Measurements from ENCODE around the gene ZNF398.

The ZNF398 gene

DNA sequence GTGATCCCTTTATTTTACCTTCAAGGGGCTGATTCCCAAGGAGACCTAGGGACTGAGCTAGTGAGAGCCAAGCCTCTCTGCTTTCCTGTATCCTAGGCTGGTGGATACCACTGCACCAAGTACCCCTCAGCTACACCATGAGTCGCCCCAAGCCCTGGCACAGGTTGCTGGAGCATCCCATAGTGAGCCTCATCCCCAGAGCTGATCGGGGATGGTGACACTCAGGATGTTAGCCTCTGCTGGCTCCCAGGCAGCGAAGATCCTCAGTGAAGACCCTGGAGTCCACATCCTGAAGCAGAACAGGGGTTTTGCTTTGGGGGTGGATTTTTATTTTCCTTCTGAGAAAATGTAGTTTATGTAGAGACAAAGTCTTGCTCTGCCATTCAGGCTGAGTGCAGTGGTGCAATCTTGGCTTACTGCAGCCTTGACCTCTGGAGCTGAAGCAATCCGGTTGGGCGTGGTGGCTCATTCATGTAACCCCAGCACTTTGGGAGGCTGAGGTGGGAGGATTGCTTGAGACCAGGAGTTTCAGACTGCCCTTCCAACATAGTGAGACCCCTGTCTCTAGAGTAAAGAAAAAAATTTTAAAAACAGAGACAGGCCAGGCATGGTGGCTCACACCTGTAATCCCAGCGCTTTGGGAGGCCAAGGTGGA lies 79.7 kb downstream of the ZNF398 start:
- no peak overlapping the region for H2BK12ac ChIP-seq (ENCODE audit: low read length in 2 of 2)
- H3K18ac ChIP-seq (ENCODE audit: low read depth in 1 of 2, low read length in 2 of 2): no peak overlapping the region
- 72% methylated on average over 6 of the region's 6 CpGs for WGBS
- H3K36me3 ChIP-seq (ENCODE audit: control insufficient read depth in 1 of 2, insufficient read depth in 2 of 2, low read depth in 1 of 2, low read length in 2 of 2): peaks cover 29 to 43% of the 10 kb centered on the region in 2 experiments
- no peak overlapping the region for H2BK5ac ChIP-seq (ENCODE audit: low read depth, low read length, poor library complexity, severe bottlenecking)
- no peaks in the 10 kb centered on the region for H3K27me3 ChIP-seq (ENCODE audit: control insufficient read depth in 1 of 2, insufficient read depth in 1 of 2, low read length in 2 of 2)
- H3K14ac ChIP-seq (ENCODE audit: low read length in 2 of 2): no peak overlapping the region
- no peak for DNase-seq
- H2BK15ac ChIP-seq (ENCODE audit: low read depth, poor library complexity, severe bottlenecking): no peak overlapping the region
- H4K8ac ChIP-seq (ENCODE audit: low read length): no peak overlapping the region
- no peak overlapping the region for H3K23ac ChIP-seq (ENCODE audit: low read length in 2 of 2)
- no peak overlapping the region for H3K9ac ChIP-seq (ENCODE audit: low read length)
- H3K4ac ChIP-seq (ENCODE audit: low read depth in 1 of 2, low read length in 2 of 2): no peak overlapping the region
- H3K27ac ChIP-seq (ENCODE audit: low read length, poor library complexity, severe bottlenecking): no peak overlapping the region
- no peak overlapping the region for H2AK5ac ChIP-seq (ENCODE audit: low read length, severe bottlenecking)
- peaks cover 18% of the 10 kb centered on the region for H3K79me1 ChIP-seq (replicated peaks; ENCODE audit: low read length, poor library complexity, severe bottlenecking)
- no peak overlapping the region for H2AFZ ChIP-seq (ENCODE audit: low read depth, low read length)
- no peak overlapping the region for H3K4me2 ChIP-seq (ENCODE audit: low read length, poor library complexity, severe bottlenecking)
- no peak overlapping the region for H2BK120ac ChIP-seq (ENCODE audit: low read depth, low read length)
- no peak overlapping the region for H4K91ac ChIP-seq (ENCODE audit: low read length)
- H3K4me3 ChIP-seq (ENCODE audit: insufficient read depth in 1 of 2, low read depth in 1 of 2, low read length in 2 of 2): no peak overlapping the region
- no peaks in the 10 kb centered on the region for H3K9me3 ChIP-seq (ENCODE audit: control insufficient read depth, low read length)
- H3K4me1 ChIP-seq (ENCODE audit: control insufficient read depth, insufficient read depth, low read depth, low read length): peaks cover 6% of the 10 kb centered on the region

DNA sequence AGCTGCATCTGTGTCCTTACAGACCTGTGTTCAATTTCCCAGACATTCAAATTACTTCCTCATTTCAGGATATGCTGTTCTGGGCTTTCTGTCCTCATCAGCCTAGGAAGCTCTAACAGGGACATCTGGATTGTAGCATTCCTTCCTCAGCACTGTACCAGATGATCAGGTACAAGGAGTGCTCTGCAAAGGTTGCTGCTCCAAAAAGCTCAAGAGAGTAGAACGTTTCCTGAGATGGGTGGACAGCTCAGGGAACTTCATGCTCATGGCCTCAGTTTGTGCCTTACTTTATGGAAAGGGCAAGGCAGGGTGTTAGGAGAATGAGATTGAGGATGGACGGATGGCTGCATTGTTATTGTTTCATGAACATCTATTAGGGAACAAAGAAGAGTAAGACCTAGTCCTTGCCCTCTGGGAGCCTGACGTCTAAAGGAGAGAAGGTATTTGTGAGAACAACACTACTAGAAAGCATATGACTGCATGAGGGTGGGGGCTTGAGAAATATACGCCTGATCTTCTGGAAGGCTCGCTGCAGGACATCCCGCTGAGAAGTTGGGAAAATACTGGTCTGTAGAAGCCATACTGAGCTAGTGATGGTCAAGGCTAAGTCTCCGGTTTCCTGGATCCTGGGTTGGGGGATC lies 81.7 kb downstream of the ZNF398 start:
- H3K14ac ChIP-seq (ENCODE audit: low read length in 2 of 2): no peak overlapping the region
- H3K4me3 ChIP-seq (ENCODE audit: insufficient read depth in 1 of 2, low read depth in 1 of 2, low read length in 2 of 2): no peak overlapping the region
- no peak overlapping the region for H3K4ac ChIP-seq (ENCODE audit: low read depth in 1 of 2, low read length in 2 of 2)
- H3K27ac ChIP-seq (ENCODE audit: low read length, poor library complexity, severe bottlenecking): no peak overlapping the region
- no peak overlapping the region for H4K8ac ChIP-seq (ENCODE audit: low read length)
- H3K4me1 ChIP-seq (ENCODE audit: control insufficient read depth, insufficient read depth, low read depth, low read length): peaks cover 7% of the 10 kb centered on the region
- H2AFZ ChIP-seq (ENCODE audit: low read depth, low read length): no peak overlapping the region
- H3K4me2 ChIP-seq (ENCODE audit: low read length, poor library complexity, severe bottlenecking): no peak overlapping the region
- no peak overlapping the region for H3K23ac ChIP-seq (ENCODE audit: low read length in 2 of 2)
- H3K27me3 ChIP-seq (ENCODE audit: control insufficient read depth in 1 of 2, insufficient read depth in 1 of 2, low read length in 2 of 2): no peaks in the 10 kb centered on the region
- no peak overlapping the region for H4K91ac ChIP-seq (ENCODE audit: low read length)
- H3K79me1 ChIP-seq (replicated peaks; ENCODE audit: low read length, poor library complexity, severe bottlenecking): peaks cover 12% of the 10 kb centered on the region
- DNase-seq: no peak
- no peak overlapping the region for H2BK120ac ChIP-seq (ENCODE audit: low read depth, low read length)
- H3K36me3 ChIP-seq (ENCODE audit: control insufficient read depth in 1 of 2, insufficient read depth in 2 of 2, low read depth in 1 of 2, low read length in 2 of 2): peaks cover 22 to 29% of the 10 kb centered on the region in 2 experiments
- H3K9me3 ChIP-seq (ENCODE audit: control insufficient read depth, low read length): no peaks in the 10 kb centered on the region
- no peak overlapping the region for H2BK5ac ChIP-seq (ENCODE audit: low read depth, low read length, poor library complexity, severe bottlenecking)
- H2BK12ac ChIP-seq (ENCODE audit: low read length in 2 of 2): no peak overlapping the region
- H2AK5ac ChIP-seq (ENCODE audit: low read length, severe bottlenecking): no peak overlapping the region
- no peak overlapping the region for H3K18ac ChIP-seq (ENCODE audit: low read depth in 1 of 2, low read length in 2 of 2)
- no peak overlapping the region for H2BK15ac ChIP-seq (ENCODE audit: low read depth, poor library complexity, severe bottlenecking)
- WGBS: 82% methylated on average over 7 of the region's 7 CpGs
- no peak overlapping the region for H3K9ac ChIP-seq (ENCODE audit: low read length)

DNA sequence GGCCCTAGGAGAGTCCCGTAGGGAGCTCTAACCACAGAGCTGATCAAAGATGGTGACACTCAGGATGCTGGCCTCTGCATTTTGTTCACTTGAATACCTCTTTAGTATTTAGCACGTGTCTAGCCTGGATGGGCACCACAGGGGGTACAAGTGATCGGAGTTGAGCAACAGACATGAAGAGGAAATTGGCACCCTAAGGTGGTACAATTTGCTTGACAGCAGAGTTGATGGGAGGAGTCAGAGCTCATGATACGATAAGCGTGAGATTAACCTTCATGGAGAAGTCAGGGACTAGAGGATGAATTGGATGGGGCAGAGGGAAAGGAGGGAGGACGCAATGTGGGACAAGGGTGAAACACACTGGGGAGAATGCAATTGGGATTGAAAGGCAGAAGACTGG lies 82.3 kb downstream of the ZNF398 start:
- H2BK12ac ChIP-seq (ENCODE audit: low read length in 2 of 2): no peak overlapping the region
- 78% methylated on average over 6 of the region's 6 CpGs for WGBS

DNA sequence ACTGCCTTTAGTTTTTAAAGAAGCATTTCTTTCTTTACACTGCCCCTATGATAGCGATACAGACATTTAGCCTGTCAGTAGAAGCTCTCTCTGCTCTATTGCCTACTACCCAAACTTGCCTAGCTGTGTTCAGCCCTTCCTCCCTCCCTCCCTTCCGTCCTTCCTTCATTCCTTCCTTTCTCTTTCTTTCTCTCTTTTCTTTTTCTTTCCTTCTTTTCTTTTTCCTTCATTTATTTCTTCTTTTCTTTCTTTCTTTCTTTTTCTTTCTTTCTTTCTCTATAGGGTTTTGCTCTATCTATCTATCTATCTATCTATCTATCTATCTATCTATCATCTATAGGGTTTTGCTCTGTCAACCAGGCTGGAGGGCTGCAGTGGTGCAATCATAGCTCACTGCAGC lies 85.1 kb downstream of the ZNF398 start:
- H3K27ac ChIP-seq (ENCODE audit: low read length, poor library complexity, severe bottlenecking): no peak overlapping the region
- H4K8ac ChIP-seq (ENCODE audit: low read length): no peak overlapping the region
- no peak overlapping the region for H3K14ac ChIP-seq (ENCODE audit: low read length in 2 of 2)
- H3K18ac ChIP-seq (ENCODE audit: low read depth in 1 of 2, low read length in 2 of 2): no peak overlapping the region
- H2BK15ac ChIP-seq (ENCODE audit: low read depth, poor library complexity, severe bottlenecking): no peak overlapping the region
- H4K91ac ChIP-seq (ENCODE audit: low read length): no peak overlapping the region
- 81% methylated on average over 2 of the region's 2 CpGs for WGBS
- H3K36me3 ChIP-seq (ENCODE audit: control insufficient read depth in 1 of 2, insufficient read depth in 2 of 2, low read depth in 1 of 2, low read length in 2 of 2): no peaks in the 10 kb centered on the region
- peaks cover 12% of the 10 kb centered on the region for H3K4me1 ChIP-seq (ENCODE audit: control insufficient read depth, insufficient read depth, low read depth, low read length)
- H3K4me3 ChIP-seq (ENCODE audit: insufficient read depth in 1 of 2, low read depth in 1 of 2, low read length in 2 of 2): no peak overlapping the region
- no peak overlapping the region for H3K4ac ChIP-seq (ENCODE audit: low read depth in 1 of 2, low read length in 2 of 2)
- no peak overlapping the region for H2BK5ac ChIP-seq (ENCODE audit: low read depth, low read length, poor library complexity, severe bottlenecking)
- no peak overlapping the region for H3K4me2 ChIP-seq (ENCODE audit: low read length, poor library complexity, severe bottlenecking)
- no peak overlapping the region for H2AFZ ChIP-seq (ENCODE audit: low read depth, low read length)
- no peak overlapping the region for H3K23ac ChIP-seq (ENCODE audit: low read length in 2 of 2)
- no peaks in the 10 kb centered on the region for H3K79me1 ChIP-seq (replicated peaks; ENCODE audit: low read length, poor library complexity, severe bottlenecking)
- no peak overlapping the region for H2BK12ac ChIP-seq (ENCODE audit: low read length in 2 of 2)
- no peak overlapping the region for H2BK120ac ChIP-seq (ENCODE audit: low read depth, low read length)
- H3K9ac ChIP-seq (ENCODE audit: low read length): no peak overlapping the region
- H3K27me3 ChIP-seq (ENCODE audit: control insufficient read depth in 1 of 2, insufficient read depth in 1 of 2, low read length in 2 of 2): no peaks in the 10 kb centered on the region
- H3K9me3 ChIP-seq (ENCODE audit: control insufficient read depth, low read length): no peaks in the 10 kb centered on the region
- no peak for DNase-seq
- H2AK5ac ChIP-seq (ENCODE audit: low read length, severe bottlenecking): no peak overlapping the region

More for the DNA sequence above, 82.3 kb downstream of the ZNF398 start:
- Histone ChIP-seq H3K27ac (ENCODE audit: low read length, poor library complexity, severe bottlenecking) (no peak overlapping the region), H2AFZ (ENCODE audit: low read depth, low read length) (no peak overlapping the region), H2AK5ac (ENCODE audit: low read length, severe bottlenecking) (no peak overlapping the region), H4K91ac (ENCODE audit: low read length) (no peak overlapping the region), H3K9me3 (ENCODE audit: control insufficient read depth, low read length) (no peaks in the 10 kb centered on the region), H3K18ac (ENCODE audit: low read depth in 1 of 2, low read length in 2 of 2) (no peak overlapping the region), H3K4me1 (ENCODE audit: control insufficient read depth, insufficient read depth, low read depth, low read length) (peaks cover 10% of the 10 kb centered on the region), H2BK120ac (ENCODE audit: low read depth, low read length) (no peak overlapping the region), H3K4me3 (ENCODE audit: insufficient read depth in 1 of 2, low read depth in 1 of 2, low read length in 2 of 2) (no peak overlapping the region), H3K23ac (ENCODE audit: low read length in 2 of 2) (no peak overlapping the region), H3K4me2 (ENCODE audit: low read length, poor library complexity, severe bottlenecking) (no peak overlapping the region), H3K79me1 (replicated peaks; ENCODE audit: low read length, poor library complexity, severe bottlenecking) (peaks cover 9% of the 10 kb centered on the region), H3K14ac (ENCODE audit: low read length in 2 of 2) (no peak overlapping the region), H3K27me3 (ENCODE audit: control insufficient read depth in 1 of 2, insufficient read depth in 1 of 2, low read length in 2 of 2) (no peaks in the 10 kb centered on the region), H3K4ac (ENCODE audit: low read depth in 1 of 2, low read length in 2 of 2) (no peak overlapping the region), H3K9ac (ENCODE audit: low read length) (no peak overlapping the region), H4K8ac (ENCODE audit: low read length) (no peak overlapping the region), H2BK15ac (ENCODE audit: low read depth, poor library complexity, severe bottlenecking) (no peak overlapping the region), H3K36me3 (ENCODE audit: control insufficient read depth in 1 of 2, insufficient read depth in 2 of 2, low read depth in 1 of 2, low read length in 2 of 2) (peaks cover 18 to 23% of the 10 kb centered on the region in 2 experiments), H2BK5ac (ENCODE audit: low read depth, low read length, poor library complexity, severe bottlenecking) (no peak overlapping the region)
- DNase-seq: no peak

Data from mesenchymal stem cell (in vitro differentiated cells and primary cell).